SK-N-SH treated with all-trans-retinoic acid at 6 μM for 48 hours (cell line): ENCODE measurements around the gene RHCG.

Source experiments
- ARNTL ChIP-seq: fragments of 450-650 bp; formaldehyde crosslinking; IDR thresholded peaks from 2 replicates; pipeline ENCODE4 v1.5.0; 2020; ENCODE audit warnings: low read depth, mild to moderate bottlenecking, moderate library complexity, borderline replicate concordance
- CREB5 ChIP-seq: fragments of 250-450 bp; sonication (Bioruptor Pico); IDR thresholded peaks from 2 replicates; pipeline ENCODE4 v1.5.1; 2020; ENCODE audit warnings: low read depth, mild to moderate bottlenecking, moderate library complexity
- CSDC2 ChIP-seq: fragments of 250-450 bp; sonication (Bioruptor Pico); IDR thresholded peaks from 2 replicates; pipeline ENCODE4 v1.5.0; 2020; ENCODE audit warnings: mild to moderate bottlenecking, moderate library complexity
- CSRNP3 ChIP-seq: fragments of 250-450 bp; sonication (Bioruptor Pico); IDR thresholded peaks from 2 replicates; pipeline ENCODE4 v1.5.1; 2021; ENCODE audit warnings: mild to moderate bottlenecking, moderate library complexity
- ESRRG ChIP-seq: fragments of 250-450 bp; sonication (Bioruptor Pico); IDR thresholded peaks from 2 replicates; pipeline ENCODE4 v1.6.1; 2021; ENCODE audit warnings: mild to moderate bottlenecking
- PATZ1 ChIP-seq: fragments of 250-450 bp; sonication (Bioruptor Pico); IDR thresholded peaks from 2 replicates; pipeline ENCODE4 v1.8.0; 2020; ENCODE audit warnings: mild to moderate bottlenecking, moderate library complexity, borderline replicate concordance
- RARB ChIP-seq: fragments of 250-450 bp; sonication (Bioruptor Pico); IDR thresholded peaks from 2 replicates; pipeline ENCODE4 v1.8.0; 2021; ENCODE audit warnings: mild to moderate bottlenecking, moderate library complexity
- TCF4 ChIP-seq: fragments of 250-450 bp; sonication (Bioruptor Pico); IDR thresholded peaks from 2 replicates; pipeline ENCODE4 v1.8.0; 2021; ENCODE audit warnings: mild to moderate bottlenecking, moderate library complexity, borderline replicate concordance
- TOX ChIP-seq: fragments of 250-450 bp; sonication (Bioruptor Pico); IDR thresholded peaks from 2 replicates; pipeline ENCODE4 v1.8.0; 2021; ENCODE audit warnings: mild to moderate bottlenecking, moderate library complexity, borderline replicate concordance
- ZFP3 ChIP-seq: fragments of 250-450 bp; sonication (Bioruptor Pico); IDR thresholded peaks from 2 replicates; pipeline ENCODE4 v1.5.0; 2020; ENCODE audit warnings: mild to moderate bottlenecking, moderate library complexity
- ZFP30 ChIP-seq: fragments of 450-650 bp; formaldehyde crosslinking; IDR thresholded peaks from 2 replicates; pipeline ENCODE4 v1.5.0; 2022; ENCODE audit warnings: mild to moderate bottlenecking, moderate library complexity
- ZNF70 ChIP-seq: fragments of 450-650 bp; formaldehyde crosslinking; IDR thresholded peaks from 2 replicates; pipeline ENCODE4 v1.5.0; 2020; ENCODE audit warnings: mild to moderate bottlenecking, moderate library complexity

GRCh38 chr15:89521605-89522004 is 25.2 kb upstream of the RHCG start:
- no peak for TF ChIP-seq RARB (CRISPR knock-in tag)
- TF ChIP-seq ARNTL (CRISPR knock-in tag), result no peak
- TF ChIP-seq CSDC2 (CRISPR knock-in tag), result no peak
- no peak for TF ChIP-seq ZFP30
- TF ChIP-seq ZNF70, result no peak
- TF ChIP-seq ZFP3 (CRISPR knock-in tag), result no peak
- TF ChIP-seq CREB5 (CRISPR knock-in tag), result no peak
- TF ChIP-seq PATZ1 (CRISPR knock-in tag), result no peak
- no peak for TF ChIP-seq TCF4 (CRISPR knock-in tag)
- TF ChIP-seq ESRRG (CRISPR knock-in tag), result no peak
- no peak for TF ChIP-seq CSRNP3
- no peak for TF ChIP-seq TOX (CRISPR knock-in tag)
